Hematopoietic multipotent progenitor cell treated with erythropoietin and hydrocortisone succinate and interleukin-3 and kit ligand, for 17 days (in vitro differentiated cells): Measurements from ENCODE around the gene DCBLD1.

Experiments used
- DNase-seq: peaks from one replicate; pipeline ENCODE4 v3.0.0-alpha.2; 2015; ENCODE audit warnings: low spot score

The DCBLD1 gene

GRCh38 chr6:117558818-117559217 lies 76.3 kb downstream of the DCBLD1 start:
- DNase-seq: no peak

GRCh38 chr6:117559299-117559698 lies 76.8 kb downstream of the DCBLD1 start:
- DNase-seq: no peak

- DNase-seq: no peak
Measured at GRCh38 chr6:117561128-117561527, 78.7 kb downstream of the DCBLD1 start.

GRCh38 chr6:117564681-117565080 lies 82.2 kb downstream of the DCBLD1 start:
- no peak for DNase-seq

GRCh38 chr6:117568247-117568646 lies 85.8 kb downstream of the DCBLD1 start:
- no peak for DNase-seq

GRCh38 chr6:117568831-117569410 lies 86.4 kb downstream of the DCBLD1 start:
- DNase-seq: no peak

GRCh38 chr6:117573006-117573680 lies 90.7 kb downstream of the DCBLD1 start:
- no peak for DNase-seq

- DNase-seq: no peak
Measured at GRCh38 chr6:117574198-117574597, 91.7 kb downstream of the DCBLD1 start.

- no peak for DNase-seq
Measured at GRCh38 chr6:117585647-117586046, 103.2 kb downstream of the DCBLD1 start.

GRCh38 chr6:117590447-117590846 lies 108.0 kb downstream of the DCBLD1 start:
- no peak for DNase-seq

GRCh38 chr6:117591405-117591804 lies 108.9 kb downstream of the DCBLD1 start:
- DNase-seq: no peak

- no peak for DNase-seq
Measured at GRCh38 chr6:117592983-117593759, 110.7 kb downstream of the DCBLD1 start.

- DNase-seq: no peak
Measured at GRCh38 chr6:117595099-117595923, 112.8 kb downstream of the DCBLD1 start.

GRCh38 chr6:117597755-117598154 lies 115.3 kb downstream of the DCBLD1 start:
- DNase-seq: no peak
